K562 (cell line): ENCODE data around the gene MAP3K12. TPM values are rescaled to one million over a fixed set of nuclear protein-coding genes. Genes with fewer than 3 reads are reported as not detected.
A peak's percentile ranks its signal among the peaks of the same experiment; 100 is the strongest.

Experiments
- BCOR ChIP-seq: fragments of 450-650 bp; IDR thresholded peaks from 2 replicates; pipeline ENCODE4 v1.6.1; 2016
- DNMT1 ChIP-seq: fragments of 450-650 bp; IDR thresholded peaks from 2 replicates; pipeline ENCODE4 v1.6.1; 2016; ENCODE audit warnings: antibody characterized with exemption, mild to moderate bottlenecking
- DPF2 ChIP-seq: fragments of 450-650 bp; IDR thresholded peaks from 2 replicates; pipeline ENCODE4 v1.6.1; 2016
- EP300 ChIP-seq: IDR thresholded peaks from 2 replicates; pipeline ENCODE4 v1.6.1; 2012; ENCODE audit warnings: low read length, improper control_type of control experiment
- FOXA3 ChIP-seq, 2 experiments: fragments of 450-650 bp in 1 of 2; sonication (generic) in 1 of 2; formaldehyde crosslinking; IDR thresholded peaks in 1 of 2; conservative IDR thresholded peaks in 1 of 2; 2 replicates each; pipeline versions ENCODE4 v1.4.0 to v1.8.0; 2020 to 2022; ENCODE audit warnings: mild to moderate bottlenecking in 2 of 2, missing genetic modification reagents in 1 of 2
- JUND ChIP-seq, 2 experiments: IDR thresholded peaks; 2 replicates in 1 of 2; 3 replicates in 1 of 2; pipeline ENCODE4 v1.6.1; 2011; ENCODE audit warnings: borderline replicate concordance in 2 of 2, low read depth in 2 of 2, low read length in 2 of 2, improper control_type of control experiment in 1 of 2, missing biosample characterization in 1 of 2, missing genetic modification characterization in 1 of 2, missing genetic modification reagents in 1 of 2
- SIX5 ChIP-seq, 2 experiments: IDR thresholded peaks; 2 replicates each; pipeline ENCODE4 v1.6.1; 2011; ENCODE audit warnings: low read length in 2 of 2, borderline replicate concordance in 1 of 2, low read depth in 1 of 2, mild to moderate bottlenecking in 1 of 2, moderate library complexity in 1 of 2; ENCODE audit not compliant: insufficient read depth in 1 of 2
- SOX6 ChIP-seq: fragments of 450-650 bp; IDR thresholded peaks from 2 replicates; pipeline ENCODE4 v1.6.1; 2014; ENCODE audit warnings: mild to moderate bottlenecking
- SP2 ChIP-seq: IDR thresholded peaks from 2 replicates; pipeline ENCODE4 v1.6.1; 2011; ENCODE audit warnings: mild to moderate bottlenecking, low read depth, low read length, moderate library complexity; ENCODE audit not compliant: poor library complexity, severe bottlenecking; ENCODE audit errors: extremely low read depth
- STAG1 ChIP-seq: sonication (generic); formaldehyde crosslinking; IDR thresholded peaks from 2 replicates; pipeline ENCODE4 v1.5.0; 2020; ENCODE audit warnings: missing genetic modification reagents, borderline replicate concordance
- TAL1 ChIP-seq: fragments of 450-650 bp; IDR thresholded peaks from 2 replicates; pipeline ENCODE4 v1.6.1; 2016; ENCODE audit warnings: mild to moderate bottlenecking
- TCF7L2 ChIP-seq: fragments of 150-350 bp; IDR thresholded peaks from 2 replicates; pipeline ENCODE4 v1.6.1; 2016; ENCODE audit warnings: low read depth, mild to moderate bottlenecking, low read length, moderate library complexity
- WHSC1 ChIP-seq: IDR thresholded peaks from one replicate; pipeline ENCODE4 v1.6.1; 2012; ENCODE audit warnings: low read length, control low read depth, inconsistent platforms
- ZBTB17 ChIP-seq: fragments of 450-650 bp; formaldehyde crosslinking; IDR thresholded peaks from 2 replicates; pipeline ENCODE4 v1.4.0; 2020; ENCODE audit warnings: mild to moderate bottlenecking
- ZBTB8A ChIP-seq: fragments of 450-650 bp; IDR thresholded peaks from 2 replicates; pipeline ENCODE4 v1.6.1; 2018; ENCODE audit warnings: mild to moderate bottlenecking, moderate library complexity; ENCODE audit not compliant: partially characterized antibody
- ZC3H4 ChIP-seq: sonication (generic); formaldehyde crosslinking; IDR thresholded peaks from 2 replicates; pipeline ENCODE4 v1.9.0; 2021; ENCODE audit warnings: missing genetic modification reagents, borderline replicate concordance
- ZNF175 ChIP-seq: fragments of 200-800 bp; sonication (Bioruptor generic); IDR thresholded peaks from 2 replicates; pipeline ENCODE4 v1.6.1; 2016; ENCODE audit warnings: low read depth, mild to moderate bottlenecking, missing genetic modification characterization, missing compliant biosample characterization
- ZNF253 ChIP-seq: fragments of 250-450 bp; sonication (Bioruptor Pico); conservative IDR thresholded peaks from 2 replicates; pipeline ENCODE4 v1.6.1; 2021; ENCODE audit warnings: mild to moderate bottlenecking
- ZNF384 ChIP-seq: IDR thresholded peaks from 2 replicates; pipeline ENCODE4 v1.6.1; 2012; ENCODE audit warnings: low read depth, low read length, improper control_type of control experiment
- polyA plus RNA-seq, 8 experiments: library from polyadenylated mRNA; depleted of rRNA in 4 of 8; stranded (reverse) in 5 of 8; unstranded in 3 of 8; fragments of >200 nt; fragmentation: Nextera tagmentation in 2 of 8; fragmentation: Illumina TruSeq in 1 of 8; extraction: Ambion mirVana in 2 of 8; extraction: Trizol in 1 of 8; gene quantifications; 2 replicates each; pipeline versions ENCODE4 v1.2.1 to v1.2.3, GENCODE V29; 2011 to 2014; ENCODE audit warnings: inconsistent platforms in 1 of 8, missing spikeins in 1 of 8
- total RNA-seq, 7 experiments: library from RNA; depleted of rRNA in 6 of 7; stranded (reverse); fragments of >200 nt in 6 of 7; fragmentation: Illumina TruSeq in 2 of 7; extraction: Trizol in 2 of 7; gene quantifications; 2 replicates each; pipeline versions ENCODE4 v1.2.1 to v1.2.3, GENCODE V29; 2011 to 2021; ENCODE audit warnings: low replicate concordance in 1 of 7
- TF ChIP-seq, protein P1 (sequence below): fragments of 450-650 bp; IDR thresholded peaks from 2 replicates; pipeline ENCODE4 v1.6.1; 2017; ENCODE audit warnings: mild to moderate bottlenecking, moderate library complexity
- TF ChIP-seq, protein P2 (sequence below): sonication (generic); formaldehyde crosslinking; IDR thresholded peaks from 2 replicates; pipeline ENCODE4 v1.8.0; 2022; ENCODE audit warnings: mild to moderate bottlenecking, missing genetic modification reagents
- TF ChIP-seq, protein P3 (sequence below), 2 experiments: IDR thresholded peaks; 2 replicates each; pipeline ENCODE4 v1.6.1; 2012; ENCODE audit warnings: improper control_type of control experiment in 2 of 2, low read depth in 2 of 2, low read length in 2 of 2, borderline replicate concordance in 1 of 2
- TF ChIP-seq, protein P4 (sequence below): fragments of 450-650 bp; formaldehyde crosslinking; conservative IDR thresholded peaks from 2 replicates; pipeline ENCODE4 v1.4.0; 2022; ENCODE audit warnings: mild to moderate bottlenecking, missing genetic modification characterization

MAP3K12 gene
- total and polyA plus RNA-seq, 9 of the 15 experiments (the other 6 are each of a cell fraction or from before 2014, with no cell fraction given): 0.10 to 2.4 (median 1.6) TPM

DNA sequence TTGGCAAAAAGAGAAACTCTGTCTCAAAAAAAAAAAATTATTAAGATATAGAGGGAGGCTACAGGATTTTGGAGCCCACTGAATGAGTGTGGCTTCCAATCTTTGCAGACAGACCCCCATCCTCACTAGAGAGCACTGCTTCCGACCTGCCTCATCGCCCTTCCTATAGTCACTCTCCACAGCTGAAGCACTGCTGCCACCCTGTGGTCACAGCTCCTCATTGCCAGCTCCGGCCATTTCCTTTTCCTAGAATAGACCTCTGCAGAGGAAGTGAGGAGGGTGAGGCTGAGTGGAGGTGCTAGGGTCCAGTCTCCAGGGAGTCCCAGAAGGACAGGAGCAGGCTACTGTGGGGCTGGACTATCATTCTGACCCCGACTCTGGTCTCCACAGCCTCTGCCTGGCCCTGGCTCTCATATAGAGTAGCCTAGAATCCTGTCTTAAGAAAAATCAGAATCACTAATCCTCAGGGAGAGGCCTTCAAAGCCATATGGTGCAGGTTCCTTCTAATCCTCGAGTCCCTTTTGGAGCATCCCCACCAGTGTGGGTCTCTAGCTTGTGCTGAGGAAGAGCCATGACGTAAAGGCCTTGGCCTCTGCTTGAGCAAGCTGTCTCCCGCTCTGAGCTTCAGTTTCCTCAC is 9.4 kb upstream of the MAP3K12 start (continued):
- TF ChIP-seq, protein P1, sequence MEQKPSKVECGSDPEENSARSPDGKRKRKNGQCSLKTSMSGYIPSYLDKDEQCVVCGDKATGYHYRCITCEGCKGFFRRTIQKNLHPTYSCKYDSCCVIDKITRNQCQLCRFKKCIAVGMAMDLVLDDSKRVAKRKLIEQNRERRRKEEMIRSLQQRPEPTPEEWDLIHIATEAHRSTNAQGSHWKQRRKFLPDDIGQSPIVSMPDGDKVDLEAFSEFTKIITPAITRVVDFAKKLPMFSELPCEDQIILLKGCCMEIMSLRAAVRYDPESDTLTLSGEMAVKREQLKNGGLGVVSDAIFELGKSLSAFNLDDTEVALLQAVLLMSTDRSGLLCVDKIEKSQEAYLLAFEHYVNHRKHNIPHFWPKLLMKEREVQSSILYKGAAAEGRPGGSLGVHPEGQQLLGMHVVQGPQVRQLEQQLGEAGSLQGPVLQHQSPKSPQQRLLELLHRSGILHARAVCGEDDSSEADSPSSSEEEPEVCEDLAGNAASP: no peak
- TF ChIP-seq JUND (IDR thresholded peaks at IDR 0.05; ENCODE audit: borderline replicate concordance, low read depth, low read length) (peak; percentile 58), JUND (tag; IDR thresholded peaks at IDR 0.05; ENCODE audit: borderline replicate concordance, low read depth, low read length) (no peak; the same call in 2 of the 3 replicates), SIX5 (IDR thresholded peaks at IDR 0.05; ENCODE audit: borderline replicate concordance in 1 of 2, insufficient read depth in 1 of 2, low read depth in 1 of 2, low read length in 2 of 2) (no peak), TAL1 (no peak), SP2 (no peak), ZNF253 (no peak), BCOR (no peak), WHSC1 (no peak), DNMT1 (no peak), EP300 (no peak), ZNF175 (CRISPR knock-in tag) (no peak), ZBTB17 (CRISPR knock-in tag) (no peak), STAG1 (CRISPR knock-in tag) (peak; percentile 97), ZC3H4 (no peak), ZBTB8A (no peak), SOX6 (no peak), FOXA3 (CRISPR knock-in tag; conservative IDR thresholded peaks at IDR 0.05 in 1 of 2, IDR thresholded peaks at IDR 0.05 in 1 of 2) (no peak), TCF7L2 (no peak), ZNF384 (peak; percentile 38; the same call in 1 of the 2 replicates), DPF2 (no peak)
- TF ChIP-seq, protein P2, sequence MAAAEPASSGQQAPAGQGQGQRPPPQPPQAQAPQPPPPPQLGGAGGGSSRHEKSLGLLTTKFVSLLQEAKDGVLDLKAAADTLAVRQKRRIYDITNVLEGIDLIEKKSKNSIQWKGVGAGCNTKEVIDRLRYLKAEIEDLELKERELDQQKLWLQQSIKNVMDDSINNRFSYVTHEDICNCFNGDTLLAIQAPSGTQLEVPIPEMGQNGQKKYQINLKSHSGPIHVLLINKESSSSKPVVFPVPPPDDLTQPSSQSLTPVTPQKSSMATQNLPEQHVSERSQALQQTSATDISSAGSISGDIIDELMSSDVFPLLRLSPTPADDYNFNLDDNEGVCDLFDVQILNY (CRISPR knock-in tag): no peak
- TF ChIP-seq, protein P3, sequence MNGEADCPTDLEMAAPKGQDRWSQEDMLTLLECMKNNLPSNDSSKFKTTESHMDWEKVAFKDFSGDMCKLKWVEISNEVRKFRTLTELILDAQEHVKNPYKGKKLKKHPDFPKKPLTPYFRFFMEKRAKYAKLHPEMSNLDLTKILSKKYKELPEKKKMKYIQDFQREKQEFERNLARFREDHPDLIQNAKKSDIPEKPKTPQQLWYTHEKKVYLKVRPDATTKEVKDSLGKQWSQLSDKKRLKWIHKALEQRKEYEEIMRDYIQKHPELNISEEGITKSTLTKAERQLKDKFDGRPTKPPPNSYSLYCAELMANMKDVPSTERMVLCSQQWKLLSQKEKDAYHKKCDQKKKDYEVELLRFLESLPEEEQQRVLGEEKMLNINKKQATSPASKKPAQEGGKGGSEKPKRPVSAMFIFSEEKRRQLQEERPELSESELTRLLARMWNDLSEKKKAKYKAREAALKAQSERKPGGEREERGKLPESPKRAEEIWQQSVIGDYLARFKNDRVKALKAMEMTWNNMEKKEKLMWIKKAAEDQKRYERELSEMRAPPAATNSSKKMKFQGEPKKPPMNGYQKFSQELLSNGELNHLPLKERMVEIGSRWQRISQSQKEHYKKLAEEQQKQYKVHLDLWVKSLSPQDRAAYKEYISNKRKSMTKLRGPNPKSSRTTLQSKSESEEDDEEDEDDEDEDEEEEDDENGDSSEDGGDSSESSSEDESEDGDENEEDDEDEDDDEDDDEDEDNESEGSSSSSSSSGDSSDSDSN (IDR thresholded peaks at IDR 0.05; ENCODE audit: borderline replicate concordance in 1 of 2, low read depth in 2 of 2, low read length in 2 of 2): no peak
- TF ChIP-seq, protein P4, sequence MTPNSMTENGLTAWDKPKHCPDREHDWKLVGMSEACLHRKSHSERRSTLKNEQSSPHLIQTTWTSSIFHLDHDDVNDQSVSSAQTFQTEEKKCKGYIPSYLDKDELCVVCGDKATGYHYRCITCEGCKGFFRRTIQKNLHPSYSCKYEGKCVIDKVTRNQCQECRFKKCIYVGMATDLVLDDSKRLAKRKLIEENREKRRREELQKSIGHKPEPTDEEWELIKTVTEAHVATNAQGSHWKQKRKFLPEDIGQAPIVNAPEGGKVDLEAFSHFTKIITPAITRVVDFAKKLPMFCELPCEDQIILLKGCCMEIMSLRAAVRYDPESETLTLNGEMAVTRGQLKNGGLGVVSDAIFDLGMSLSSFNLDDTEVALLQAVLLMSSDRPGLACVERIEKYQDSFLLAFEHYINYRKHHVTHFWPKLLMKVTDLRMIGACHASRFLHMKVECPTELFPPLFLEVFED: 0 out of 2 replicates have a peak, but pooled peaks have one; percentile 24
